Endothelial cell of umbilical vein (primary cell): Measurements from ENCODE around the gene CPT1A. TPM values are rescaled to one million over a fixed set of nuclear protein-coding genes. Genes with fewer than 3 reads are reported as not detected.

Experiments
- BruUV-seq: library from RNA; stranded (reverse); fragments of 400-500 nt; replicated peaks from 2 replicates; lab custom pipeline; 2021; lab: Mats Ljungman, UMichigan
- CTCF ChIA-PET: fragments of 300-600, 350-600 bp; sonication (Branson Sonifier 250); formaldehyde crosslinking; loops from one replicate; lab custom pipeline; 2021; ENCODE audit warnings: antibody characterized with exemption, inconsistent platforms; lab: Charles Lee
- POLR2A ChIA-PET: fragments of 300-600, 350-600 bp; sonication (Branson Sonifier 250); formaldehyde crosslinking; loops from one replicate; lab custom pipeline; 2021; ENCODE audit warnings: antibody characterized with exemption, inconsistent platforms; lab: Charles Lee
- DNase-seq: peaks from one replicate; pipeline ENCODE4 v3.0.0-alpha.2; 2011; ENCODE audit warnings: low read depth, low spot score
- FAIRE-seq: peaks from 2 replicates; lab custom pipeline; 2011; peaks lifted over from hg19 to GRCh38; lab: Jason Lieb, UNC
- H2AFZ ChIP-seq: 2 replicates; pipeline ENCODE4 v1.6.0; 2012; ENCODE audit warnings: low read depth, low read length, control low read depth, inconsistent platforms
- H3K27ac ChIP-seq: 2 replicates; pipeline ENCODE4 v1.5.1; 2011; ENCODE audit warnings: low read depth, mild to moderate bottlenecking, control low read depth, low read length, moderate library complexity; ENCODE audit not compliant: insufficient read depth
- H3K27me3 ChIP-seq, 2 experiments: 2 replicates each; pipeline versions ENCODE4 v1.6.0 to v1.6.1; 2011; ENCODE audit warnings: low read length in 2 of 2, mixed read lengths in 1 of 2; ENCODE audit not compliant: control insufficient read depth in 2 of 2, insufficient read depth in 2 of 2
- H3K36me3 ChIP-seq, 2 experiments: 2 replicates in 1 of 2; 3 replicates in 1 of 2; pipeline ENCODE4 v1.5.1; 2011; ENCODE audit warnings: low read length in 2 of 2, mild to moderate bottlenecking in 1 of 2, moderate library complexity in 1 of 2; ENCODE audit not compliant: control insufficient read depth in 2 of 2, insufficient read depth in 2 of 2; ENCODE audit errors: extremely low read depth in 1 of 2
- H3K4me1 ChIP-seq: 3 replicates; pipeline ENCODE4 v1.5.1; 2011; ENCODE audit warnings: mild to moderate bottlenecking, low read length; ENCODE audit not compliant: control insufficient read depth, insufficient read depth; ENCODE audit errors: extremely low read depth
- H3K4me2 ChIP-seq: 2 replicates; pipeline ENCODE4 v1.6.1; 2011; ENCODE audit warnings: low read length, control low read depth, mixed read lengths; ENCODE audit not compliant: insufficient read depth
- H3K4me3 ChIP-seq, 3 experiments: fragments of 200-600 bp in 1 of 3; sonication (generic), shearing (Covaris generic) in 1 of 3; replicated peaks in 1 of 3; 2 replicates each; pipeline ENCODE4 v1.5.1; 2011 to 2016; ENCODE audit warnings: control low read depth in 3 of 3, low read length in 3 of 3, mild to moderate bottlenecking in 2 of 3, inconsistent platforms in 1 of 3, low read depth in 1 of 3, moderate library complexity in 1 of 3; ENCODE audit not compliant: insufficient read depth in 1 of 3
- H3K79me2 ChIP-seq: 2 replicates; pipeline ENCODE4 v1.6.0; 2012; ENCODE audit warnings: low read length, inconsistent platforms; ENCODE audit not compliant: control insufficient read depth, insufficient read depth
- H3K9ac ChIP-seq: replicated peaks from 2 replicates; pipeline ENCODE3; 2011; ENCODE audit warnings: low read length, control low read depth; ENCODE audit not compliant: insufficient read depth; ENCODE audit errors: extremely low read depth
- H3K9me1 ChIP-seq: replicated peaks from 3 replicates; pipeline ENCODE4 v1.6.0; 2011; ENCODE audit warnings: mild to moderate bottlenecking, low read length; ENCODE audit not compliant: control insufficient read depth, insufficient read depth; ENCODE audit errors: extremely low read depth
- H3K9me3 ChIP-seq: replicated peaks from 2 replicates; pipeline ENCODE4 v1.5.1; 2012; ENCODE audit warnings: low read length, inconsistent platforms; ENCODE audit not compliant: control insufficient read depth, insufficient read depth
- H4K20me1 ChIP-seq: replicated peaks from 2 replicates; pipeline ENCODE3; 2011; ENCODE audit warnings: mild to moderate bottlenecking, low read length; ENCODE audit not compliant: control insufficient read depth, insufficient read depth; ENCODE audit errors: extremely low read depth
- EZH2 ChIP-seq: IDR thresholded peaks from 2 replicates; pipeline ENCODE4 v1.6.1; 2012; ENCODE audit warnings: borderline replicate concordance, low read depth, mild to moderate bottlenecking, moderate library complexity, low read length, inconsistent platforms; ENCODE audit not compliant: severe bottlenecking
- FOS ChIP-seq: IDR thresholded peaks from 2 replicates; pipeline ENCODE4 v1.6.1; 2011; ENCODE audit warnings: mild to moderate bottlenecking, low read length, moderate library complexity, borderline replicate concordance; ENCODE audit not compliant: insufficient read depth
- GATA2 ChIP-seq: IDR thresholded peaks from 2 replicates; pipeline ENCODE4 v1.7.0; 2011; ENCODE audit warnings: low read depth, mild to moderate bottlenecking, moderate library complexity, mixed read lengths, low read length; ENCODE audit not compliant: insufficient read length, insufficient read depth
- JUN ChIP-seq: IDR thresholded peaks from 2 replicates; pipeline ENCODE4 v1.6.1; 2011; ENCODE audit warnings: borderline replicate concordance, low read depth; ENCODE audit not compliant: insufficient read length, insufficient read depth
- MYC ChIP-seq: IDR thresholded peaks from one replicate; pipeline ENCODE4 v1.6.1; 2011; ENCODE audit warnings: mild to moderate bottlenecking, low read depth, low read length
- POLR2A ChIP-seq: IDR thresholded peaks from 2 replicates; pipeline ENCODE4 v1.6.1; 2012; ENCODE audit warnings: low read depth, mild to moderate bottlenecking, control low read depth, low read length
- POLR2AphosphoS5 ChIP-seq: IDR thresholded peaks from 2 replicates; pipeline ENCODE4 v1.6.1; 2012; ENCODE audit warnings: low read depth, mild to moderate bottlenecking, control low read depth, low read length, moderate library complexity; ENCODE audit not compliant: insufficient read depth
- dilution Hi-C: fragments of 300-500 bp; cut with MboI; formaldehyde crosslinking; loops from one replicate; pipeline ENCODE4 v1.15.0; 2019; ENCODE audit warnings: low sequenced_read_pairs; ENCODE audit not compliant: extremely low pct_ligation_motif_present
- intact Hi-C: fragments of 100-400 bp; cut with micrococcal nuclease; formaldehyde crosslinking; loops from one replicate; pipeline ENCODE4 v1.10.0; 2022
- polyA plus RNA-seq, 4 experiments: library from polyadenylated mRNA; depleted of rRNA in 3 of 4; stranded (reverse) in 3 of 4; unstranded in 1 of 4; fragments of >200 nt; gene quantifications; 2 replicates each; pipeline versions ENCODE4 v1.2.1 to v1.2.3, GENCODE V29; 2011 to 2012; ENCODE audit warnings: missing spikeins in 1 of 4
- total RNA-seq: library from RNA; stranded (reverse); gene quantifications from 2 replicates; pipeline ENCODE4 v1.2.3, GENCODE V29; 2021
- TF ChIP-seq, protein P1 (sequence below): IDR thresholded peaks from 2 replicates; pipeline ENCODE4 v1.6.1; 2011; ENCODE audit not compliant: insufficient read depth, insufficient read length
- TF ChIP-seq, protein P2 (sequence below), 2 donors: IDR thresholded peaks; 1 replicate in 1 of 2; 2 replicates in 1 of 2; pipeline ENCODE4 v1.5.1; 2011; ENCODE audit warnings: low read length in 2 of 2, mild to moderate bottlenecking in 2 of 2, moderate library complexity in 2 of 2, control low read depth in 1 of 2, inconsistent platforms in 1 of 2, low read depth in 1 of 2; ENCODE audit not compliant: insufficient read depth in 1 of 2; ENCODE audit errors: extremely low read depth in 1 of 2

Gene CPT1A
- total and polyA plus RNA-seq, 2 donors (not counting 3 experiments of a cell fraction or from before 2014, with no cell fraction given), result 26.3 to 62.1 TPM

DNA sequence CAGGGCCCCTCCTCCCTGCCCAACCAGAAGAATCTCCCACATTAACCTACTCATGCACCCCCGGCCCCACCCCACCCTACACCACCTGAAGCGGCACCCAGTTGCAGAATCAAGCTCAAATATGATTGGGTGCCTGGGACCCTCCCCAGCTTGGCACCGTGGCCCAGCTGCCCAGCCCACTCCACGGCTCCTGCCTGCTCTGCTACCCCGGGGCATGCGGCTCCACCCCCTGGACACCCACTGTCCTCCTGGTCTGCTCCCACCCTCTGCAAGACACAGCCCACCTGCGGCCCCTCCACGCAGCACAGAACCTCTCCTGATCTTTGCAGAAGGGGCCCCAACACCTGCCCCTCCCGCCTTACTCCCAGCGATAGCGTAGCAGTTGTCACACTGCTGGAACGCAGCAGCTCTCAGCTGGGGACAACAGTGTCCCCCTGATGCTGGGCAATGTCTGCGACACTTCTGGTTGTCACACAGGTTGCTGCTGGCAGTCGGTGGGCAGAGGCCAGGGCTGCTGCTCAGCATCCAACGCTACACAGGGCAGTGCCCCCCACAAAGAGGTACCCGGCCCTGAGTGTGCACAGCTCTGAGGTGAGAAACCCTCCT lies 58.4 kb downstream of the CPT1A start:
- H3K27me3 ChIP-seq, result no peaks in the 10 kb centered on the region
- dilution Hi-C loops, result no loop called here
- peaks cover 3 to 36% of the 10 kb centered on the region in 2 experiments for H3K36me3 ChIP-seq
- H3K4me2 ChIP-seq, result no peak overlapping the region
- H3K9me1 ChIP-seq, result no peaks in the 10 kb centered on the region
- POLR2A ChIA-PET, result no interaction called here
- no peaks in the 10 kb centered on the region for H3K79me2 ChIP-seq
- no peak overlapping the region for H3K4me3 ChIP-seq
- no TSS peak for BruUV-seq
- TF ChIP-seq MYC (no peak), POLR2A (no peak), EZH2 (no peak), POLR2AphosphoS5 (no peak), GATA2 (no peak), JUN (no peak), FOS (no peak)
- TF ChIP-seq, protein P1, sequence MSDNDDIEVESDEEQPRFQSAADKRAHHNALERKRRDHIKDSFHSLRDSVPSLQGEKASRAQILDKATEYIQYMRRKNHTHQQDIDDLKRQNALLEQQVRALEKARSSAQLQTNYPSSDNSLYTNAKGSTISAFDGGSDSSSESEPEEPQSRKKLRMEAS, result no peak
- TF ChIP-seq, protein P2, sequence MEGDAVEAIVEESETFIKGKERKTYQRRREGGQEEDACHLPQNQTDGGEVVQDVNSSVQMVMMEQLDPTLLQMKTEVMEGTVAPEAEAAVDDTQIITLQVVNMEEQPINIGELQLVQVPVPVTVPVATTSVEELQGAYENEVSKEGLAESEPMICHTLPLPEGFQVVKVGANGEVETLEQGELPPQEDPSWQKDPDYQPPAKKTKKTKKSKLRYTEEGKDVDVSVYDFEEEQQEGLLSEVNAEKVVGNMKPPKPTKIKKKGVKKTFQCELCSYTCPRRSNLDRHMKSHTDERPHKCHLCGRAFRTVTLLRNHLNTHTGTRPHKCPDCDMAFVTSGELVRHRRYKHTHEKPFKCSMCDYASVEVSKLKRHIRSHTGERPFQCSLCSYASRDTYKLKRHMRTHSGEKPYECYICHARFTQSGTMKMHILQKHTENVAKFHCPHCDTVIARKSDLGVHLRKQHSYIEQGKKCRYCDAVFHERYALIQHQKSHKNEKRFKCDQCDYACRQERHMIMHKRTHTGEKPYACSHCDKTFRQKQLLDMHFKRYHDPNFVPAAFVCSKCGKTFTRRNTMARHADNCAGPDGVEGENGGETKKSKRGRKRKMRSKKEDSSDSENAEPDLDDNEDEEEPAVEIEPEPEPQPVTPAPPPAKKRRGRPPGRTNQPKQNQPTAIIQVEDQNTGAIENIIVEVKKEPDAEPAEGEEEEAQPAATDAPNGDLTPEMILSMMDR (IDR thresholded peaks at IDR 0.05; ENCODE audit: extremely low read depth in 1 of 2, insufficient read depth in 1 of 2, low read depth in 1 of 2, low read length in 2 of 2), result no peak
- no peaks in the 10 kb centered on the region for H4K20me1 ChIP-seq
- intact Hi-C loops, result no loop called here
- no peak overlapping the region for H3K27ac ChIP-seq
- H3K9me3 ChIP-seq, result no peaks in the 10 kb centered on the region
- no peak overlapping the region for H3K9ac ChIP-seq
- FAIRE-seq (no peak), DNase-seq (no peak)
- no peak overlapping the region for H2AFZ ChIP-seq
- CTCF ChIA-PET, result interaction anchor here (1.2 kb wide), 1 partner anchor 15 kb away, joined by 4 read pairs; no protein-coding TSS in a partner anchor
- no peaks in the 10 kb centered on the region for H3K4me1 ChIP-seq
